ENCODE measurements around the gene UPP1. TPM values are rescaled to one million over a fixed set of nuclear protein-coding genes. Genes with fewer than 3 reads are reported as not detected.
A peak's percentile ranks its signal among the peaks of the same experiment; 100 is the strongest.

Gene UPP1
- total and polyA plus RNA-seq, 2 of the 13 experiments (the other 11 are each of a cell fraction or from before 2014, with no cell fraction given) = 5.7 to 9.8 TPM

- 0 out of 4 replicates have a peak, but pooled peaks have one; percentile 29 to 44 for TF ChIP-seq HMGXB4 (CRISPR knock-in tag; IDR thresholded peaks at IDR 0.05; ENCODE audit: borderline replicate concordance in 1 of 2, low read depth in 1 of 2)
- no peak for TF ChIP-seq GTF2F1 (IDR thresholded peaks at IDR 0.05; ENCODE audit: low read length)
- TF ChIP-seq ZNF782 (CRISPR knock-in tag; IDR thresholded peaks at IDR 0.05; ENCODE audit: borderline replicate concordance) = 0 out of 2 replicates have a peak, but pooled peaks have one; percentile 38
- no peak for TF ChIP-seq EP300 (IDR thresholded peaks at IDR 0.05; ENCODE audit: low read depth in 2 of 2, low read length in 2 of 2)
- no peak for TF ChIP-seq EP300 (CRISPR knock-in tag; IDR thresholded peaks at IDR 0.05; ENCODE audit: borderline replicate concordance)
- TF ChIP-seq ZNF124 (CRISPR knock-in tag; IDR thresholded peaks at IDR 0.05) = 0 out of 2 replicates have a peak, but pooled peaks have one; percentile 31
- 0 out of 2 replicates have a peak, but pooled peaks have one; percentile 51 for TF ChIP-seq ZNF224 (CRISPR knock-in tag; IDR thresholded peaks at IDR 0.05)
- 0 out of 2 replicates have a peak, but pooled peaks have one; percentile 49 for TF ChIP-seq ZBTB25 (CRISPR knock-in tag; IDR thresholded peaks at IDR 0.05)
- TF ChIP-seq ZNF777 (CRISPR knock-in tag; IDR thresholded peaks at IDR 0.05) = no peak
- TF ChIP-seq NFE2L1 (CRISPR knock-in tag; IDR thresholded peaks at IDR 0.05; ENCODE audit: borderline replicate concordance) = no peak
- TF ChIP-seq TIGD3 (CRISPR knock-in tag; IDR thresholded peaks at IDR 0.05; ENCODE audit: borderline replicate concordance) = no peak
- TF ChIP-seq ZNF331 (CRISPR knock-in tag; IDR thresholded peaks at IDR 0.05) = no peak
- peak; percentile 19; the same call in 1 of the 2 replicates for TF ChIP-seq SOX5 (CRISPR knock-in tag; IDR thresholded peaks at IDR 0.05; ENCODE audit: borderline replicate concordance)
- no peak for TF ChIP-seq YEATS4 (CRISPR knock-in tag; IDR thresholded peaks at IDR 0.05; ENCODE audit: borderline replicate concordance)
- no peak for TF ChIP-seq E2F5 (CRISPR knock-in tag; conservative IDR thresholded peaks at IDR 0.05)
- peak; percentile 64; the same call in 1 of the 2 replicates for TF ChIP-seq FOXO1 (CRISPR knock-in tag; IDR thresholded peaks at IDR 0.05)
- TF ChIP-seq FOSL1 (CRISPR knock-in tag; IDR thresholded peaks at IDR 0.05; ENCODE audit: borderline replicate concordance) = no peak
- TF ChIP-seq ZFP36L1 (CRISPR knock-in tag; IDR thresholded peaks at IDR 0.05) = no peak
- TF ChIP-seq ZNF367 (CRISPR knock-in tag; IDR thresholded peaks at IDR 0.05; ENCODE audit: borderline replicate concordance) = no peak
- no peak for TF ChIP-seq ZNF558 (CRISPR knock-in tag; IDR thresholded peaks at IDR 0.05; ENCODE audit: borderline replicate concordance)
- no peak for TF ChIP-seq ZNF235 (CRISPR knock-in tag; IDR thresholded peaks at IDR 0.05; ENCODE audit: borderline replicate concordance)
- no peak for TF ChIP-seq MIER3 (CRISPR knock-in tag; IDR thresholded peaks at IDR 0.05; ENCODE audit: borderline replicate concordance)
- no peak for TF ChIP-seq HES4 (CRISPR knock-in tag; IDR thresholded peaks at IDR 0.05; ENCODE audit: borderline replicate concordance)
- no peak for TF ChIP-seq ZNF589 (CRISPR knock-in tag; conservative IDR thresholded peaks at IDR 0.05)
- no peak for TF ChIP-seq ZNF720 (CRISPR knock-in tag; IDR thresholded peaks at IDR 0.05)
Observed at GRCh38 chr7:48109848-48110663, 21.0 kb downstream of the UPP1 start (continued).

Data from HepG2 (cell line).